AG20443 (cell line): ENCODE data around the gene TMEM44.

ENCODE experiments used
- DNase-seq: peaks from one replicate; pipeline ENCODE4 v3.0.0; 2012; ENCODE audit warnings: low spot score, mixed read lengths

TMEM44 gene, protein sequence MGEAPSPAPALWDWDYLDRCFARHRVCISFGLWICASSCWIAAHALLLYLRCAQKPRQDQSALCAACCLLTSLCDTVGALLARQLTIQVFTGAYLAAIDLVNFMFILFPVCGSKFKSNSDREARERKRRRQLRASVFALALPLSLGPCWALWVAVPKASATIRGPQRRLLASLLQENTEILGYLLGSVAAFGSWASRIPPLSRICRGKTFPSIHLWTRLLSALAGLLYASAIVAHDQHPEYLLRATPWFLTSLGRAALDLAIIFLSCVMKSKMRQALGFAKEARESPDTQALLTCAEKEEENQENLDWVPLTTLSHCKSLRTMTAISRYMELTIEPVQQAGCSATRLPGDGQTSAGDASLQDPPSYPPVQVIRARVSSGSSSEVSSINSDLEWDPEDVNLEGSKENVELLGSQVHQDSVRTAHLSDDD

DNA sequence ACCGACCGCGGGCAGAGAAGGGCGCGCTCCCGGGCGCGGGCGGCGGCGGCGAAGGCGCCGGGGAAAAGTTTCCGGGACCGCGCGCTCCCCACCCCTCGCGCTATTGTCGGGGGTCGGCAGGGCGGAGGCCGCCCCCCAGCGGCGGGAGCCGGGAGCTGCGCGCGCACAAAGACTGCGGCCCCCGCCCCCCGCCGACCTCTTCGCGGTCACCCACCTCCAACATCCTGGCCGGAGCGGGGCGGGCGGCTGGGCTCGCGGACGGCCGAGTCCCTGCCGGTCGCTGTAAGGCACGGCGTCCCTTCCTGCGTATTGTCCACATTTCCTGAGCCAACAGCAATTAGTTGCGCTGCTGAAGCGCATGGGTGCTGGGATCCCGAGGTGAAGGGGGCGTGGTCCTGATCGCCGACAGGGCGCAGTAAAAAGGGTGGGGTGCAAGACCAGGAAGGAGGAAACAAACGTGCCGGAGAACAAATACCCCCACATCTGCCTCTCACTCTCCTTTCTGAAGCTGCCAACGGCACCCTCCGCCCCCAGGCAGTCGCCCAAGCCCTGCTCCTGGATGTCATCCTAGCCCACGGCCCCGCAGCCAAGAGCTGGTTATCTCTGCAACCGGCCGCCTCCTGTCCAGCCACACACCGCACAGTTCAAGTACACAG is at the start of gene TMEM44:
Gene TMEM44, minus strand, starts transcription at position 71 of the 656 bp plus-strand sequence. CDS start 204 bp downstream, outside the sequence.
- peak; percentile 97 for DNase-seq

DNA sequence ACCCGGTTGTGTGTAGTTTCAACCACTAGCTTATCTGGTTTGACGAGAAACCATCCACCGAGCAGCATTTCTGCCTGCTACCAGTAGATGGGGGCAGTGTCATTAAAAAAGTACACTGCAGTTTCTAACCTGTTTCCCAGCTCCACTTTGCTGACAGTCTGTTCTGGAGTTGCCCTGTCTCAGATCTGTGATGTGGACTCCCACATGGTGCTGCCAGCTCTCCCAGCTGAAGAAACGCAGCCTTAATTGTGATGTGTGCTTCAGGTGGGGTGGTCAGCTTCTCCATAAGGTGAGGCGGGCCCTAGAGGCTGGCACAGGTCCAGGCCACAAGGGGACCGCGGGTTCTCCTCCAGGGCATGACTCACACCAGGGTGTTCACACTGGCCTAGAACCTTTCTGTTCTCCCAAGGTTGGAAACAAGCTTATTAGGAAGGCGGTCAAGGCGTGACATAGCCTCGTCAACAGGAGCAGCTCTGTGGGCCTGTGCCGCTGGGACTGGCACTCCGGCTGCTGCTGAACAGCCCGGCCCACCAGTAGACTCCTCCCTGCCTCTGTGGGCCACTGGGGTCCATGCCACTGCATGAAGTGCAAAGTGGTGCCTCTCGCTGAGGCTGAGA is 49.6 kb upstream of the TMEM44 start:
- peak; percentile 86 for DNase-seq

DNA sequence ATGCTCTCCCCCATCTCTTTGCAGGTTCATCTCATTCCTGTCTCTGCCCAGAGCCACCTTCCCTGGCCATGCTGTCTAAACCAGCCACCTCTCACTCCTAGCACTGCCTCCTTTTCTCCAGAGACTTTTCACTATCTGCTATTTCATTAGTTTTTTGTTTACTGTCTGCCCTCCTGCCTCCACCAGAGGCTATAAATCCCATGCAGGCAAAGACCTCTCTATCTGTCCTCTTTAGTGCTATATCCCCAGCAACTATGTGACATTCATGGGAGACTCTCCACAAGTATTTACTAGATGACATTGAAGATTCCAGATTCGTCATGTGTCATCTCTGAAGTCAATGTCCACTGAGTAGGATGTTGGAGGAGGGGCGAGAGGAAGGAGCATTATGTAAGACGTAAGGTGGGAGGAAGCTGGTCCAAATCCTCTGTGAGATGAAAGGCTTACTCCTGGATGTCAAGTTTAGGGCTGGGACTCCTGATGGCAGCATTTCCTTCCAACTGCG is 49.0 kb upstream of the TMEM44 start:
- DNase-seq: no peak

DNA sequence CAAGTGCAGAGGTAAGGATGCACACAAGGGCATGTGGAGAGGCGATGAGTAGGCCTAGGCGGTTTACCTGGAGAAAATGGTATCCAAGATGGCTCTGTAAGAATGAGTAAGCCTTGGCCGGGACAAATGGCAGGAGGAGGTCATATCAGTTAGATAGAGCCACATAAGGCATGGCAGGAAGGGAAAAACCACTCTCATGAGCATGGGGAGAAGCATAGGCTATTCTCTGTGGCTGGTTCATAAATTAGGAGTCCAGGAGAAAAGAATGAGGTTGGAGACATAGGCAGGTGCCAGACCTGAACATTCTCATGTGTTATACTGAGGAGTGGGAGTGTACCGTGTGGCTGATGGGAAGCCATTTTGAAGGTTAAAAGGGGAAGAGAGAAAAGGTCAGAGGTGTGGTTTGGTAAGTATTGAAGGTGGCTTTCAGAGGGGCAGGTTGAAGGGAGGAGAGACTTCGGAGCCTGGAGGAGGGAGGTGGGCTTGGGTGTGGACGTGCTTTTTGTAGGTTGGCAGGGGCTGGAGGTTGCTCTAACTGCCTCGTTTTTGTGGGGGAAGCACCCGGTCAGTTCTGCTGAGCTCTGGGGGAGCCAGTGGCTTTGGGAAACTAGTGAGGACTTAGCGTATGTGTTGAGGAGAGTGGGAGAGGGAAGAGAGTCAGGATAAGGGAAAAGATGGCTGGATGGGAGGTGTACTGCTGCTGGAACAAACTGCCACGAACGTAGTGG is 47.8 kb upstream of the TMEM44 start:
- no peak for DNase-seq

DNA sequence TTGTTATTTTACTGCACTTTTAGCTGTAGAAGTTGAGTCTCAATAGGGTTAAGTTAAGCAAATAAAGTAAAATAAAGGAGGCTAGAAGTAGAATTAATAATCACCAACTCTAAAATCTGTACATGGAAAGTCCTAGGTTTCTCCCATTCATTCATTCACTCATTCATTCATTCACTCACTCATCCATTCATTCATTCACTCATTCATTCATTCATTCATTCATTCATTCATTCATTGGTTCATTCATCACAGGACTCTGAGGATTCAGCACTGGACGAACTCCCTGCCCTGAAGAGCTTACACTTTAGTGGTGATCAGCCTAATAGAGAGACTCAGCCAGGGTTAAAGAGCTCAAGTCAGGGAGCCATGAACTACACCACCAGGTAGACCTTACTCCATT is 43.3 kb upstream of the TMEM44 start:
- DNase-seq: no peak

DNA sequence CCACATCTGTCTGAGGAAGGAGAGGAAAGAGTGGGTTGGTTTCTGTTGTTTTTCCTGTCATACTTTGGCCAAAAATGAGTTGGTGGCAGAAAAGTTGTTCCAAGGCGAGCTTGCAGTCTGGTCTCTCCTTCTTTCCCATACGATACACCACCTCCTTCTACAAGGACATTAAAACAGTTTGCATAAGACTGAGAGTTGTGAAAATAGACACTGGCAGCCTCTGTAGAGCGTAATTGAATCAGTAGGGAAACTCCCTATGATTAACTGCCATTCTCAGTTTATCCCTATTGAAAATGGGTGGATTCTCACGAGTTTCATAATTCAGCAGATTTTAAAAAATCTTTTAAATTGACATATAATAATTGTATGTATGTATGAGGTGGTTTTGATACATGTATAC is 42.5 kb upstream of the TMEM44 start:
- no peak for DNase-seq

DNA sequence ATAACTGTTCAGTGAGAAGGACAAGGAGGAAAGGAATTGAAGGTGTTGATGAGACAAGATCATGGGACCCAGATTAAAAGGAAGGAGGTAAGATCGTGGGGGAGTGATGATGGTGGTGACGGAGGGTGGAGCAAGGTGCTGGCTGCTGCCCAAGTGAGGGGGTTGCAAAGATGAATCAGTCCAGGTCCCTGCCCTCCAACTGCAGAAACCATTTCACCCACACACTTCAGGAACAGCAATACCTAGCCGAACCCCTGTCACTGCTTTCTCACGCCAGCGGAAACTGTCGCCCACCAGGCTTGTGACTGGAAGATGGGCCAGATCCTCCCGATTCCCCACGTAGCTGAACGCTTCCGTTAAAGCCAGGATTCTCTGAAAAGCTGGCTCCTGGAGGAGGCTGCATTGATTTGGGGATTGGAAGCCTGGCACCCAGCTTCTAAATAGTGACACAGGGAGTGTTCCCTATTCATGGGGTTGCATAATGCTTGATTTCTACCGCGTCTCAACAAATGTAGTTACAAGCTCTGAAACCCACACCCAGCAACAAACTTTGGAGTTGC is 41.9 kb upstream of the TMEM44 start:
- no peak for DNase-seq

DNA sequence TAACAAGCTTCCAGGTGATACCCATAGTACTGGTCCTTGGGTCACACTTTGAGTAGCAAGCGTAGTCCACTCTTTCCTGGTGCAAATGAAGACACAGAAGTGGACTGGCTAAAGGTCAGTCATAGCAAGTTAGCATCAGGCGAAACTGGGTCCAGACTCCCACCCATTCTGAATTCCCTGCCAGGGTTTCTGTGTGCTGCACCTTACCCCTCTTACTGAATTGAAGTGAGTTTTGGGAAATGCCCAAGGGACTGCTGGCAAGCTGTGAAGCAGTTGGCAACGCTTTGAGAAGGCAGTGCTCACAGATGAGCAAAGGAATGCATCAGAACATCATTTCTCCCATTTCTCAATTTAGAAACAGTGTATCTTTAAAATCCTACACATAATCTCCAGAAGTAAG is 40.5 kb upstream of the TMEM44 start:
- DNase-seq: no peak

DNA sequence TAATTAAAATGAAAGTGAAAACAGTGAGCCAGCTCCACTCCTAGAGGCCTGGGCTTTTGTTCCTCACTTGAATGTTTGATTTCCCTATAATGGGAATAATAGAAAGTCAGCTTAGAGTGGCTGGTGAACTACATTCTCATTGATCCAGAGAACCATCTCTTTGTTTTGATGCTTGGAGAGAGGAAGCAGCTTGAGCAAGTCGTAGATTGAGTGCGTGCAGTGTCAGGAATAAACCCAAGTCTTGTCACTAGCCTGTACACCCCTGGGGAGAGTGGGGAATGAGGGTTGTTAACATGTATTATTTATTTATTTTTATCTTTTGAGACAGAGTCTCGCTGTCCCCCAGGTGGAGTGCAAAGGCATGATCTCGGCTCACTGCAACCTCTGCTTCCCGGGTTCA is 39.7 kb upstream of the TMEM44 start:
- no peak for DNase-seq

DNA sequence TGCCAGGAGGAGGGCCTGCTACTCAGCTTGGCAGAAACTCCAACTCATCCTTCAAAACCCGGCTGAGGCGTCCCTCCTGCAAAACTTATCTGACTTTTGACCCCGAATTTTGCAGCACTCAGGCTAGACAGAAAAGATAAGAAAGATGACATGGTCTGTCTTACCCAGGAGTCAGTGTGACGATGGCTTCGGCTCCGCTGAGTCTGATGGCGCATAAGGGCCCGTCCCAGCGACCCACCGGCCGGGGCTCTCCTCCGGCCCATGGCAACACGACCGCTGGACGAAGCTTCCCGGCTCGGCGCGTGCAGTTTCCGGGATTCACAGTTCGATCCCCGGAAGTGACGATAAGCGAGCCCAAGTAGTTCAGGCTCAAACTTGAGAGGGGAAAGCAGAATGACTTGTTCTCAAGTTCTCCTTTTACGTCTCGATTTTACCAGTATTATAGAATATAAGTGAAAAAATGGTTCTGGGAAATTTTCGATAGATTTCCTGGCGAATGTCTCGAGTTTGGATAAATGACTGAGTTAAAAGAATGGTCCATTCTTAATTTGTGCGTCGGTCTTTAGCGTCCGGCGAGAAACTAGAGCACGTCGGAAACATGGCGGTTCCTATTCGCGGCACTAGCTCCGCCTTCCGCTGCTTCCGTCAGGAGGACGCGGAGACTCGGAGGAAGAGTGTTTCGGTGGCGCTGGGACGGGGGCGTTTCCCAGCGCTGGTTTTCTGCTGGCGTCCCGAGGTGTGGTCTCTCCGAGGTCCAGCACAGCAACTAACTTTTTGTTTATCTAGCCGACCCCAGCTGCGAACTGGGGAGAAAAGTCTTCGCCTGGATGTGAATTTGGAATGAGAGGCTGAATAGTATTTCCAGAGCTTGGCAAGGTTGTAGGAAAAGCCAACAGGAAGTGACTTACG is 38.9 kb upstream of the TMEM44 start, which contains the start of gene LSG1:
Gene LSG1, minus strand, starts transcription at position 292 of the 909 bp plus-strand sequence. Its CDS starts 29 bp downstream, at position 263.
- peak; percentile 95 for DNase-seq

DNA sequence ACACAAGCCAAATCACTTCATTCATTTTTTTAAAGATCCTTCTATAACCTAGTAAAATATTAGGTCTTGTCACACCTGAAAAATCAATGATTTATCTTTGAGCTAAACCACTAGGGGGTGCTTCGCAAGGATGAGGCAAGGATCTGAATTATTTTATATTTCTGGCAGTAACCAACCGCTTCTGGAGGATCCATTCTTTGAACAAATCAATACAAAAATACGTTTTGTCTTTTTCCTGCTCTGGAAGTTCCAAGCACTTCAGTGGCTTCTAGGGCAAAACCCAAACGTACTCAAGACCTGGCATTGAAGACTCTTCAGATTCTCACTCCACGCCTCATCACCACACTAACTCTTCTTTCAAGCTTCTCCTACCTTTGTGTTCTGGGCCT is 38.3 kb upstream of the TMEM44 start:
- peak; percentile 40 for DNase-seq

DNA sequence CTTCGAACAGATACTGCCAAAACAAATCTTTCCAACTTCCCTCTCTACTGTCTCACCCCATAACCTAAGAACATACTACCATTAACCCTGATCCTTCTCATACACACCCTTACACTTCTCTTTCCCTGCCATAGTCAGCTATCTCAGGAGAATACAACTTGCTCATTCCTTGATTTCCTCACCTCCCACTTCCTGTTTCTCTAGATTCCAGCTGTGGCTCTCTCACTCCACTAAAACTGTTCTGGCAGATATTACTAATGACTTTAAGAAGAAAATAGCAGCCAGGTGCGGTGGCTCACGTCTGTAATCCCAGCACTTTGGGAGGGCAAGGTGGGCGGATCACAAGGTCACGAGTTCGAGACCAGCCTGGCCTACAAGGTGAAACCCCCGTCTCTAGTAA is 34.1 kb upstream of the TMEM44 start:
- no peak for DNase-seq

DNA sequence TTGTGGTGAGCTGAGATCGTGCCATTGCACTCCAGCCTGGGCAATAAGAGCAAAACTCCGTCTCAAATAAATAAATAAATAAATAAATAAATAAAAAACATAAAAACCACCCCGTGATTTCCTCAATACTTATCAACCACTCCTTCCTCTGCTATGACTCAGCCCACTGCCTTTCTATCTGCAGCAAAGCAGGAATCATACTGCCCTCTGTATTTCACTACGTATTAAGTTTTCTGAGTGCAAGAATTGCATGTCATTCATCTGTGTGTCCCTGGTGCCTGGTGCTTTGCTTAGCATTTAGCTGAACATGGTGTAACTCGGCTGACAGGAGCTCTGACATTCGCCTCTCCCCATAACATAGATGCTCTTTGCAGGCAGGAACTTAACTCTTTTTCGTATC is 31.6 kb upstream of the TMEM44 start:
- no peak for DNase-seq

DNA sequence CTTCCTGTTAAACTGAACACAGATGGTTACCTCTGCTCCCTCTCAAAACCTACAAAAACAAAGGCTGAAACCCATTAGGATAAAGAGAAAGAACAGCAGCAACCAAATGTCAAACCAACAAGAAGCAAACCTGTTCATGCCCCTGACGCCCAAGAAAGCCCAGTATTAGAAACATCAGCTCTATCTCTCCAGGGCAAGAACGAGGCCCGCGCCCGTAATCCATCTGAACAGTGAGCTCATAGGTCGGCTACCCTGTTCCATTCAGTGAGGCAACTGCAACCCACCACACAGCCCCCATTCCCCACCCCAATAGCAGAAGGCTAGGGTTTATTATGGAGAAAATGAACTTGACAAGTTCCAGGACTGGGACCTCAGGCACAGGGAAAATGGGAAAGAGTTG is 28.7 kb upstream of the TMEM44 start:
- no peak for DNase-seq

DNA sequence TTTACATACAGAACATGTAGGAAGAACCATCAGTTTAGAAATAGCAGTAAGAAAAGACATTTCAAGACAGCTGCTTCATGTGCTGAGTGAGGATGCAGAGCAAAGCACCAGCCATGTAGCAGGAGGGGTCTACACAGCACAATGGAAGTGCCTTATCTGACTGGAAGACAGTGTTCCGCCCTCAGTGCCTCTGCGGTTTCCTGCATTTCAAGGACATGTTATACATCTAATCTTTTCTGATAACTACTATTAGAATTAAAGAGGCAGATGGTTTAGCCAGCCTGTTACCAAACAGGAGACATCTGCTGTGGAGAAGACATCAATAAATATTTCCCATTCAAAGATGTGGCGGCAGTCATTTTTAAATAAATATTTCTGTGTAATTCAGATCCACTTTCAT is 28.2 kb upstream of the TMEM44 start:
- no peak for DNase-seq

DNA sequence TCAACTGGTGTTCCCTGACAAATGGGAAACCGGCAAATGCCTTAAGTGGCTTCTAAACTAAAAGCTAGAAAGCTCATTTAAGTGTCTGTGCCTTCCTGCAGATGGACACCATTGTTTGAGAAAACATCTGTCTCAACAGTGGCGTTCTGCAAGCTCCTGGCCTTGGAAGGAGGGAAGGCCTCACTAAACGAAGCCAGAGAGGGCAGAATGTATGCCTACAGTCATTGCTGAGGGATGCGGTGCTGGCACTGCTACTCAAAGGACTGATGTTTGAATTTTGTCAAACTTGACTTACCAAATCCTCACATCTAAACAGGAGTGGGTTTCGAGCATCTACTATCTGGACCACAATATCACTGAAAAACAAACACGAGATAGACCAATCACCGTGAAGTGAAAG is 26.6 kb upstream of the TMEM44 start:
- DNase-seq: no peak

DNA sequence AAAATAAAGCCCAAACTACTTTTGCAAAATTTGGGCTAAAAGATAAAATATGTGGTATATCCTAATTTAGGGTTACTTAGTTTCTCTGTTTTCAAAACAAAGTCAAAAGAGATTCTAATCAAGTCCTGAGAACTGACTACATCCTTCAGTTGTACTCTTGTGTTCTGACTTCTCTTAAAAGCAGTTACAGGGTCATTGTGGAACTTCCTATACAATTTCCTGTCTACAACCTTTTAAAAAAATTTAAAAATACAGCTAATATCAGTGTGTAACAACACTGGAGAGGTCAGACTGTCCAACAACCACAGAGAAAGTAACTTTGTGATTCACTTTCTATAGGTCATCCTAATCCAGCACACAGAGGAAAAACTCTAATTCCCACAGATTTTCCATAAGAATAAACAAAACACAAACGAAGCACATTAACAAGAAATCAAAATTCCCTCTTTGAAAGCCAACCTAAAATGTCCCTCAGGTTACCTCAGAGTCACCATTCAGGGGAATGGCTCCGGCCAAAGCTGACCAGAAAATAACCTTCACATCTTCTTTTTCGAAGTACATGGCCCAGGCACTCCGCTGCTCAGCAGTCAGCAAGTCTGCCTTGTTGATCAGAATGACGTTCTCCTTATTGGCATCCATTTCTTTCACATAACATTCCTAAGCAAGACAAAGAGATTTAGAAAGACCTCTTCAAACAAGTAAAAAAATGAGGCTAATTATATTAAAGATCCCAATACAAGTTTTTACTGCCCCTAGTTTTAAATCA is 25.4 kb upstream of the TMEM44 start:
- no peak for DNase-seq

DNA sequence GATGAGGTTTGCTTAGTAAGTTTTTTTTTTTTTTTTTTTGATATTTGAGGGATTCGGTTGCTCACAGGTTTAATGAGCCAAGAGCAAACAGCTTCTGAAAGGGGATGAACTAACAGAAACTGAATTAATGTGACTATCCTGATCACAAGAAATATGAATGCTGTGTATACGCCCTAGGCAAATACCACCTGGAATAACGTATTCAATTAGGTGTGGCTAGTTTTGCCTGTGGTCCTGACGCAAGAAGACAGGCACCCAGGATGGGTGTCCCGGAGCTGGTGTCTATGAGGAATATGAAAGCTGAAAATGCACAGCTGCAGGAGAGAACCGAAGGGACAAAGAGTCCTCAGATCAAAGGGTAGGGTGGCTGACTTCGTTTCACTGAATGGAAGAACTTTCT is 24.2 kb upstream of the TMEM44 start:
- DNase-seq: no peak

DNA sequence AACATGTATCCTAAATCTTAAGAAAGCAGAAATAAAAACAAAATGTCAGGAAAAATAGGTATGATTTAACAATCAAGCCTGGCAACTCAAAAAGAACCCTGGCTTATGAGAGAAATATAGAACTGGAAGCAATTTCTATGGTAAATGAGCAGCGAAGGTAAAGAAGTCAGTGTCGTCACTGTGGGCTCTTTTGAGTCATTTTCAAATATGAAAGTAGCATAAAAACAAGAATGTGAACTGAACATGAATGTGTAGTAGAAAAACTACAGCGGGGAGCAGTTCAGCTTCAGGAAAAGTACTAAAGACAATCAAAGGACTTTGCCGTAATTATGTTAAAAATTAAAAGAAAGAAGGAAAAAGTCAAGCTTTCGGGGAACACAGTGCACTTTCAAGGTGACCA is 21.2 kb upstream of the TMEM44 start:
- no peak for DNase-seq

DNA sequence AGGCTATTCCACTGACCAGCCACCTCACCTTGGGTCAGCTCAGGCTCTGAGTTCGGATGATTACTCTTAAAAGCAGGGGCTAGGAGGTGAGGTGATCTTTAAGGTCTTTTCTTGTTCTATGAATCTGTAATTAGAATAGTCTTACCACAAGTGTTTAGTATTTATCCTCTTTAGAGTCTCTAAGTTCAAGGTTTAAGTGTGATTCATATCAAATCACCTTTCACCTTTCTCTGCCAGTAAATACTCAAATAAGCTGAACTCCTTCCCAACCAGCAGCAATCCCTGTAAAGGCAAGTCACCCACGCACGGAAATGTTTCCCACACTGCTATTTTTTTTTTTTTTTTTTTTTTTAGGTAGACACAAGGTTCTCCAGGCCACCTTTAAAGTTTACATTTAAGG is 14.5 kb upstream of the TMEM44 start:
- DNase-seq: no peak
